H9 (cell line): ENCODE results near the gene ALB. TPM values are rescaled to one million over a fixed set of nuclear protein-coding genes. Genes with fewer than 3 reads are reported as not detected.

ENCODE experiments used
- DNase-seq: peaks from one replicate; pipeline ENCODE4 v3.0.0-alpha.2; 2017
- H2AFZ ChIP-seq: one replicate; pipeline ENCODE4 v1.6.1; 2013; ENCODE audit warnings: mild to moderate bottlenecking, low read length, control low read depth, moderate library complexity
- H2AK5ac ChIP-seq: 2 replicates; pipeline ENCODE4 v1.6.1; 2013; ENCODE audit warnings: low read length, control low read depth, mixed read lengths; ENCODE audit not compliant: insufficient read length
- H2BK120ac ChIP-seq: one replicate; pipeline ENCODE4 v1.6.1; 2013; ENCODE audit warnings: low read depth, mild to moderate bottlenecking, low read length, control low read depth, inconsistent platforms; ENCODE audit not compliant: poor library complexity, severe bottlenecking
- H2BK12ac ChIP-seq: 2 replicates; pipeline ENCODE4 v1.6.1; 2013; ENCODE audit warnings: low read length, control low read depth, mixed read lengths, low read depth; ENCODE audit not compliant: insufficient read length
- H2BK15ac ChIP-seq: 2 replicates; pipeline ENCODE4 v1.6.1; 2013; ENCODE audit warnings: low read depth, low read length, control low read depth
- H2BK20ac ChIP-seq: one replicate; pipeline ENCODE4 v1.6.1; 2013; ENCODE audit warnings: low read depth, mild to moderate bottlenecking, low read length, control low read depth, inconsistent platforms; ENCODE audit not compliant: poor library complexity, severe bottlenecking
- H2BK5ac ChIP-seq: 2 replicates; pipeline ENCODE4 v1.6.1; 2013; ENCODE audit warnings: low read length, control low read depth, mixed read lengths; ENCODE audit not compliant: insufficient read length
- H3K14ac ChIP-seq: 2 replicates; pipeline ENCODE4 v1.6.1; 2013; ENCODE audit warnings: low read length, control low read depth; ENCODE audit not compliant: insufficient read depth
- H3K18ac ChIP-seq: 2 replicates; pipeline ENCODE4 v1.6.1; 2013; ENCODE audit warnings: low read depth, mild to moderate bottlenecking, mixed read lengths, low read length, control low read depth; ENCODE audit not compliant: insufficient read length
- H3K23ac ChIP-seq: 2 replicates; pipeline ENCODE4 v1.6.1; 2013; ENCODE audit warnings: low read length, control low read depth, mixed read lengths, low read depth; ENCODE audit not compliant: insufficient read length
- H3K23me2 ChIP-seq: 2 replicates; pipeline ENCODE4 v1.6.1; 2013; ENCODE audit warnings: low read depth, mild to moderate bottlenecking, mixed read lengths, low read length, control low read depth; ENCODE audit not compliant: insufficient read length, poor library complexity, severe bottlenecking
- H3K27ac ChIP-seq: 2 replicates; pipeline ENCODE4 v1.5.1; 2013; ENCODE audit warnings: low read length, control low read depth, mixed read lengths, low read depth; ENCODE audit not compliant: insufficient read length
- H3K27me3 ChIP-seq: 2 replicates; pipeline ENCODE4 v1.6.1; 2013; ENCODE audit warnings: low read length, control low read depth, inconsistent platforms; ENCODE audit not compliant: insufficient read depth
- H3K4ac ChIP-seq: 2 replicates; pipeline ENCODE4 v1.6.1; 2013; ENCODE audit warnings: low read depth, mild to moderate bottlenecking, control low read depth, inconsistent platforms, low read length, moderate library complexity
- H3K4me1 ChIP-seq: 2 replicates; pipeline ENCODE4 v1.6.1; 2013; ENCODE audit warnings: low read length, control low read depth, inconsistent platforms; ENCODE audit not compliant: insufficient read depth
- H3K4me2 ChIP-seq: 2 replicates; pipeline ENCODE4 v1.6.1; 2013; ENCODE audit warnings: low read length, control low read depth, mixed read lengths; ENCODE audit not compliant: insufficient read length, insufficient read depth
- H3K56ac ChIP-seq: 2 replicates; pipeline ENCODE4 v1.6.1; 2013; ENCODE audit warnings: low read depth, mild to moderate bottlenecking, mixed read lengths, low read length, control low read depth; ENCODE audit not compliant: insufficient read length
- H3K79me1 ChIP-seq: 2 replicates; pipeline ENCODE4 v1.6.1; 2013; ENCODE audit warnings: low read depth, mild to moderate bottlenecking, moderate library complexity, low read length, control low read depth, inconsistent platforms; ENCODE audit not compliant: insufficient read depth, poor library complexity, severe bottlenecking
- H3K79me2 ChIP-seq: 2 replicates; pipeline ENCODE4 v1.6.1; 2013; ENCODE audit warnings: low read length, control low read depth, inconsistent platforms; ENCODE audit not compliant: insufficient read depth
- H3K9ac ChIP-seq: 2 replicates; pipeline ENCODE4 v1.6.1; 2013; ENCODE audit warnings: low read length, control low read depth, mixed read lengths; ENCODE audit not compliant: insufficient read length; ENCODE audit errors: extremely low read depth
- H3K9me3 ChIP-seq: one replicate; pipeline ENCODE4 v1.6.1; 2013; ENCODE audit warnings: low read depth, low read length, inconsistent platforms; ENCODE audit not compliant: control insufficient read depth
- H3T11ph ChIP-seq: one replicate; pipeline ENCODE4 v1.6.1; 2013; ENCODE audit warnings: mild to moderate bottlenecking, low read length, control low read depth, inconsistent platforms
- H4K20me1 ChIP-seq: one replicate; pipeline ENCODE4 v1.6.1; 2013; ENCODE audit not compliant: control insufficient read depth, insufficient read length, insufficient read depth
- H4K5ac ChIP-seq: 2 replicates; pipeline ENCODE4 v1.6.1; 2013; ENCODE audit warnings: low read depth, mild to moderate bottlenecking, mixed read lengths, low read length, control low read depth; ENCODE audit not compliant: insufficient read length
- H4K8ac ChIP-seq: replicated peaks from 2 replicates; pipeline ENCODE4 v1.6.1; 2013; ENCODE audit warnings: low read length, control low read depth, mixed read lengths, low read depth; ENCODE audit not compliant: insufficient read length
- H4K91ac ChIP-seq: 2 replicates; pipeline ENCODE4 v1.6.1; 2013; ENCODE audit warnings: low read depth, mild to moderate bottlenecking, moderate library complexity, mixed read lengths, low read length, control low read depth; ENCODE audit not compliant: insufficient read length
- H3K27ac Mint-ChIP-seq, 3 experiments: 2 replicates in 2 of 3; 3 replicates in 1 of 3; pipeline ENCODE4 v1.8.0; 2020 to 2021; ENCODE audit warnings: mixed read lengths in 3 of 3, mild to moderate bottlenecking in 1 of 3, moderate library complexity in 1 of 3
- H3K27me3 Mint-ChIP-seq: 2 replicates; pipeline ENCODE4 v1.8.0; 2021; ENCODE audit warnings: low read depth, mild to moderate bottlenecking, moderate library complexity, mixed read lengths
- H3K36me3 Mint-ChIP-seq, 3 experiments: 2 replicates in 2 of 3; 3 replicates in 1 of 3; pipeline ENCODE4 v1.8.0; 2020 to 2021; ENCODE audit warnings: low read depth in 3 of 3, mixed read lengths in 3 of 3; ENCODE audit not compliant: insufficient read depth in 1 of 3
- H3K4me1 Mint-ChIP-seq, 2 experiments: 2 replicates each; pipeline ENCODE4 v1.8.0; 2020; ENCODE audit warnings: mixed read lengths in 2 of 2
- H3K4me3 Mint-ChIP-seq, 2 experiments: 2 replicates in 1 of 2; 3 replicates in 1 of 2; pipeline ENCODE4 v1.8.0; 2020 to 2021; ENCODE audit warnings: mild to moderate bottlenecking in 2 of 2, mixed read lengths in 2 of 2, moderate library complexity in 1 of 2
- H3K9me3 Mint-ChIP-seq, 2 experiments: 2 replicates in 1 of 2; 3 replicates in 1 of 2; pipeline ENCODE4 v1.8.0; 2020; ENCODE audit warnings: mild to moderate bottlenecking in 2 of 2, mixed read lengths in 2 of 2, moderate library complexity in 1 of 2
- CTCF ChIP-seq: fragments of 200-600 bp; sonication (generic); conservative IDR thresholded peaks from 3 replicates; pipeline ENCODE4 v1.8.0; 2021; ENCODE audit warnings: antibody characterized with exemption, mild to moderate bottlenecking
- WGBS: extraction: QIAGEN DNeasy Blood & Tissue Kit; methylation state at CpG from one replicate; pipeline ENCODE4 v1.1.7; 2013; ENCODE audit warnings: missing lambda C conversion rate, low lambda C conversion rate, mixed read lengths; ENCODE audit not compliant: insufficient read length; ENCODE audit errors: extremely low coverage; 5-methylcytosine and 5-hydroxymethylcytosine counted together
- total RNA-seq: library from RNA; stranded (reverse); gene quantifications from 2 replicates; pipeline ENCODE4 v1.2.1, GENCODE V29; 2021

ALB gene
- total RNA-seq, 1 experiment from 2014 or later, result not detected

GRCh38 chr4:73401412-73401811 lies 2.7 kb upstream of the ALB start:
- Mint-ChIP-seq H3K36me3 (no peaks in the 10 kb centered on the region), H3K4me3 (no peak overlapping the region), H3K27ac (no peak overlapping the region; a peak in 1 of 7 replicates), H3K27me3 (no peaks in the 10 kb centered on the region), H3K9me3 (no peaks in the 10 kb centered on the region), H3K4me1 (peaks cover 4 to 7% of the 10 kb centered on the region in 2 experiments)
- Histone ChIP-seq H3K4ac (no peak overlapping the region), H2BK120ac (no peak overlapping the region), H3K14ac (no peak overlapping the region), H3K4me2 (no peak overlapping the region), H3K9me3 (no peaks in the 10 kb centered on the region), H3K56ac (no peak overlapping the region), H2BK12ac (no peak overlapping the region), H4K91ac (no peak overlapping the region), H4K20me1 (no peaks in the 10 kb centered on the region), H3K4me1 (no peaks in the 10 kb centered on the region), H3K79me2 (no peaks in the 10 kb centered on the region), H2AFZ (no peak overlapping the region), H3K27me3 (no peaks in the 10 kb centered on the region), H2BK5ac (no peak overlapping the region), H3K9ac (no peak overlapping the region), H3K18ac (no peak overlapping the region), H3K23ac (no peak overlapping the region), H2BK15ac (no peak overlapping the region), H3K27ac (no peak overlapping the region), H4K5ac (no peak overlapping the region), H3K79me1 (no peaks in the 10 kb centered on the region), H4K8ac (no peak overlapping the region), H3K23me2 (no peaks in the 10 kb centered on the region), H2BK20ac (no peak overlapping the region), H2AK5ac (no peak overlapping the region), H3T11ph (no peak overlapping the region)
- no peak for DNase-seq
- no peak for TF ChIP-seq CTCF
- no CpG with 5 or more reads among the region's 2 CpGs for WGBS
